Vagina (tissue), 2 donors: ENCODE data around the gene FAIM2.

Experiments used
- CTCF ChIP-seq, 3 experiments: fragments of 450-650 bp in 2 of 3; fragments of 200-600 bp in 1 of 3; sonication (generic) in 1 of 3; IDR thresholded peaks; one replicate each; pipeline ENCODE4 v1.5.1; 2017 to 2019; ENCODE audit warnings: antibody characterized with exemption in 3 of 3, mild to moderate bottlenecking in 2 of 3, moderate library complexity in 2 of 3
- POLR2A ChIP-seq, 2 donors: fragments of 450-650 bp; IDR thresholded peaks; one replicate each; pipeline ENCODE4 v1.6.1; 2017; ENCODE audit warnings: antibody characterized with exemption in 2 of 2, mild to moderate bottlenecking in 2 of 2, moderate library complexity in 2 of 2

- no peak for TF ChIP-seq CTCF (IDR thresholded peaks at IDR 0.05)
- TF ChIP-seq POLR2A (IDR thresholded peaks at IDR 0.05) = no peak
These were observed 72.0 kb downstream of the FAIM2 start for GRCh38 chr12:49831717-49832116.
